NCI-H128 (cell line): ENCODE data around the gene LRRC8A.
"Not testable (repeated sequence)": the region's sequence is repeated elsewhere in the genome, so short reads cannot be mapped to it uniquely, and the experiment has no call there.

ENCODE experiments used
- DNase-seq: peaks from one replicate; lab custom pipeline; 2025; ENCODE audit not compliant: unreplicated experiment; lab: John Stamatoyannopoulos, UW

Gene LRRC8A

DNA sequence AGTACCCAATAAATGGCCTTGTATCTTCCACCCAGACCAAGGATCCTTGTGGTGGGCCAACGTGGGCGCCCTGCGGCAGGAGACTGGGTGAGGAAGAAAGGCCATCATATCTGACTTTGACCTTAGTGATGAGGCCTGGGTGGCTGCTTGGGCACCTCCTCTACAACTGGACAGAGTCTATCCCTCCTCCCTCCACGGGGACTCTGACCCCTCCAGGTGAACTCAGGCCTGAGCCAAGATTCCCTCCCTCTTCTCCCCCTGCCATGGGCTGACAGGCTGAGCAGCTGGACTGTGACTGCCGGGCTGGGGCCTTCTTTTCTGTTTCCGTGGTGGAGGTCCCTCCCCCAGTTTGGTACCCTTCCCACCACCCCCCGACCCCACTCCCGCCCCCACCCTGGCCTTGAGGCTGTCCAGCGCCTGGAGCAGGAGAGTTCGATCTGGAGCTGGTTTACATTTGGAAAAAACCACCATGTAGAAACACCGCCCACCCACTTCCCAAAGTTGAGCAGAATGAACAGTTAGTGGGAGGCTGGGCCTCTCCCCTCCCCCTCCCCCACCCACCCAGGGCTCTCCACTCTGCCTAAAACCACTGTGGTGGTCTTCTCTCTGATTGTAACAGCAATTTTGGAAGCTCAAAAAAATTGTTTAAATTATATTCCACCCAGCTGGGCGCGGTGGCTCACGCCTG is 37.6 kb downstream of the LRRC8A start:
- DNase-seq, result no peak

DNA sequence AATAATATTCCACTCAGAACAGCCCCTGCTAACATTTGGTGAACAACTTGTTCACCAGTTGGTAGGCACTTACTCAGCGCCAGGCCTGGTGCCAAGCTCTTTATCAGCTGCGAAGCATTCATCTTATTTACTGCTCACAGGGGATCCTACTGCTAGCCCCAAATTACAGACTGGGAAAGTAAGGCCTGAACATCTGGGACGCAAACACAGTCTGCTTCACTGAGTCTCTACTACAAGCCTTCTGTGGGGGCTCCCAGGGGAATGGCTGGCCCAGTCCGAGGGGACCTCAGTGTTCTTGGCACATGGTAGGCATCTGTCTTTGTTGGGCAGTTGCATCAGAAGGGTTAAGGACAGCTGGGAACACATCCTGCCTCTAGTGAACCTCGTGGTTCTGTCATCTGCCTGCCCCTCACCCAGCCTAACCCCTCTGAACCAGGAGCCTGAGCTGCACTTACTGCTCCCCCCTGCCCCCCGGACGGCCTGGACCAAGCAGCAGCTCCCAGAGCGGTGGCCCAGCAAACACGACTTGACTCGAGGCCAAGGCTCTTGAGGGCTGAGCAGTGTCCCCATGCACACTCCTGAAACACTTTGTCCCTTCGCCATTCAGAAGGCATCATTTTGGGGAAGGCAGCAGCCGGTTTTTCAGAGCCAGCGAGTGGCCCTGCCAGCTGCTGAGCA is 38.6 kb downstream of the LRRC8A start, which contains the start of gene PHYHD1:
PHYHD1 (plus strand) TSS at position 602 of the 678 bp plus-strand sequence. CDS start 1,342 bp downstream, outside the sequence.
- no peak for DNase-seq

DNA sequence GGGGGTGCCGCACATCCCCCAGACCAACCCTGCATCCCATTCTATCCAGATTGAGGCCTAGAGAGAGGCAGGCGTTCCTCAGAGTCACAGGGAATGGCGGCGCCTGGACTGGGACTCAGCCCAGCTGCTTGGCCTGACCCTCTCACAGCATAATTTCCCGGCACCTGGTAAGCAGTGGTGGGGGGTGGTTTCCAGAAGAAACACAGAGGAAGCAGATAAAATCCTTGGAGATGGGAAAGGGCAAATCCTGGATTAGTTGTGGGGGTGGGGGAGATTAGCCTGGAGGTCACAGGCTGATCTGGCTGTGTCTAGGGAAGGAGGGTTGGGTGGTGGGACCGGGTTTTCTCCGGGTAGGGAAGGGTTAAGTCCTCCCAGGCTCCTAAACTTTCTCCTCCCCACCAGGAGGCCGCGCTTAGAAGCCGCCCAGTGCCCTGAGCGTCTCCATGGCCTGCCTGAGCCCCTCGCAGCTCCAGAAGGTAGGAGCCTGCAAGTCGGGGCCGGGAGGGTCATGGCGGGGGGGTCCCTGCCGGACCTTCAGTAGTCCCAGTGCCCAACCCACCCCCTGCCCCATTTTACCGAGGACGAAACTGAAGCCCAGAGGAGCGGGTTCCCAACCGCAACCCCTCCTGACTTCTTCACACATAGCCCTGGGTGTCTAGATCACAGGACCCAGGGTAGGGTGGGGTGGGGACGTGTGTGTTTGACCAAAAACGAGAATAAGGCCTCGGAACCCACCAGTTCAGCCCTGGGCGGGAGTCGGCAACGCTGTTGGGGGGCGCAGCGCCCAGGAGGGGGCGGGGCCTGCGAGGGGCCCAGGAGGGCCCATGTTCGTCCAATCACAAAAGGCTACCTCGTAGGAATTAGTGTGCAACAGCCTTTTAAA is 40.2 kb downstream of the LRRC8A start:
- no peak for DNase-seq

DNA sequence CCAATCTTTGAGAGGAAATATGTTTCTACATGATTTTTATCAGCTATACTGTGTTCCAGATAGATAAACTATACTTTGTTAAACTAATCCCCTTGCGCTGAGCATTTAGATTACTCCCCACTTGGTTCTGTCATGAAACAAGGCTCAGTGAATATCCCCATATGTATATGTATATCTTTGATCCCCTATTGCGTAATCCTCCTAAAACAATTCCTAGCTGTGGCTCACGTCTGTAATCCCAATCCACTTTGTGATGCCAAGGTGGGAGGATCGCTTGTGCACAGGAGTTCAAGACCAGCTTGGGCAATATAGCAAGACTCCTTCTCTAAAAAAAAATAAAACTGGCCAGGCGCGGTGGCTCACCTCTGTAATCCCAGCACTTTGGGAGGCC is 41.6 kb downstream of the LRRC8A start:
- DNase-seq, result no peak

DNA sequence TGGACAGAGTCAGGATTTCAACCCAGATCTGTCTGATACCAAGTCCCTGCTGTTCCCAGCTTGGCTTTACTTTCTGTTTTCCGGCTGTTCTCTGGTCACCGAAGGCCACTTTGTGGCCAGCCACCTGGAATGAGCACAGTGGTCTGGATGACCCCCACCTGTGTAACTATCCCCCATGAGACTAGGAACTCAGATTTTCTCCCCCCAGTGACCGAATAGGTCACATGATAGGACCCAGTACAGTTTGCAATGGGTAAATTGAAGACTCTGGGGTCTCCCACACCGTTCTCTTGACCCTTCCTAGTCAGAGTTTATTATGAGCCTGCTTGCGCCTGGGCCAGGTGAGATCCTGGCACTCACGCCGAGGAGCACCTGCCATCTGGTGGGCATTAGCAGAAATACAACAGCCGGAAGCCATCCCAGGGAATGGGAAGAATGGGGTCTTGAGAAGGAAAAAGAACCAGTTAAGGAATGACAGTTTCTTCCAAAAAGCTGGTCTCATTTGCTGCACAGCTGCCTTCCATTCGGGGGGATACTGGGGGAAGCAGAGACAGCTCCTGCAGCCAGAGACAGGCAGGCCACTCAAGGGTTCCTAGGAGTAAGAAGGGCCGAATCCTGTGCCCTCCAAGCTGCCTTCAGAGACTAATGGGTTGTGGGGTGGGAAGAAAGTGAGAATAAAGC is 45.9 kb downstream of the LRRC8A start:
- DNase-seq, result peak; percentile 2

DNA sequence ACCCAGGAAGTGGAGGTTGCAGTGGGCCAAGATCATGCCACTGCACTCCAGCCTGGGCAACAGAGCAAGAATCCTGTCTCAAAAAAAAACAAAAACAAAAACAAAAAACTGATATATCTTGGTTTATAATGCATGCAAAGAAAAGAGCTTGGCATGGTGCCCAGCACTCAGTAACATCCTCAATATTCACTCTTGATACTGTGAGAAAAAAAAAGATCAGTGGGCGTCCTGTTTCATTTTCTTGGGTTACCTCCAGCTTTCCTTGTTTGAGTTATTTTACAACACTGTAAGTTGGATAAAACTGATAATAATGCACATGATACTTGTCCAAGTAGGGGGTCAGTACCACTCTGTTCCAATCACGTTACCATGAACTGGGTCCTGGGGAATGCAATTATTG is 46.7 kb downstream of the LRRC8A start:
- DNase-seq, result no peak

DNA sequence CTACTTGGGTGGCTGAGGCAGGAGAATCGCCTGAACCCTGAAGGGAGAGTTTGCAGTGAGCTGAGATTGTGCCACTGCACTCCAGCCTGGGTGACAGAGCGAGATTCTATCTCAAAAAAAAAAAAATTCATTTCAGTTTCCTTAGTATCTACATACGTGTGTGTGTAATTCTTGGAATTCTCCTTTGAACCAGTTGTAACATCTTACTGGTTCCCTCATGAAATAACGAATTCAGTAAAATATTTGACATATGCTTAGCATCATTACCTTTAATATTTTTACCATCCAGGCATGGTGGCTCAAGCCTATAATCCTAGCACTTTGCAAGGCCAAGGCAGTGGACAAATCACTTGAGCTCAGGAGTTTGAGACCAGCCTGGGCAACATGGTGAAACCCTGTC is 47.6 kb downstream of the LRRC8A start:
- DNase-seq, result no peak

DNA sequence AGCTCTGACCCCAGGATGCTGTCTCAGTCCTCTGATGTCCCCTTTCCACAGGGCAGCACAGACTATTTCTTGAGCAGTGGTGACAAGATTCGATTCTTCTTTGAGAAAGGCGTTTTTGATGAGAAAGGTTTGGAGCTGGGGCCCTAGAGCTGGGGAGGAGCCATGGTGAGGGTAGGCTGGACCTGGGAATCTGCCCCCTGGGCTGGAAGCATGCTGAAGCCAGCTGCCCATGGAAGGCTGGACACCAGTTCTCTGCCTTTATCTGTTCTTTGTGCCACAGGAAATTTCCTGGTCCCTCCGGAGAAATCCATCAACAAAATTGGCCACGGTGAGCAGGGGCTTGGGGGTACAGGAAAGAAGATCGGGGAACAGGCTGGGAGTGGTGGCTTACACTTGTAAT is 51.8 kb downstream of the LRRC8A start:
- DNase-seq, result no peak

DNA sequence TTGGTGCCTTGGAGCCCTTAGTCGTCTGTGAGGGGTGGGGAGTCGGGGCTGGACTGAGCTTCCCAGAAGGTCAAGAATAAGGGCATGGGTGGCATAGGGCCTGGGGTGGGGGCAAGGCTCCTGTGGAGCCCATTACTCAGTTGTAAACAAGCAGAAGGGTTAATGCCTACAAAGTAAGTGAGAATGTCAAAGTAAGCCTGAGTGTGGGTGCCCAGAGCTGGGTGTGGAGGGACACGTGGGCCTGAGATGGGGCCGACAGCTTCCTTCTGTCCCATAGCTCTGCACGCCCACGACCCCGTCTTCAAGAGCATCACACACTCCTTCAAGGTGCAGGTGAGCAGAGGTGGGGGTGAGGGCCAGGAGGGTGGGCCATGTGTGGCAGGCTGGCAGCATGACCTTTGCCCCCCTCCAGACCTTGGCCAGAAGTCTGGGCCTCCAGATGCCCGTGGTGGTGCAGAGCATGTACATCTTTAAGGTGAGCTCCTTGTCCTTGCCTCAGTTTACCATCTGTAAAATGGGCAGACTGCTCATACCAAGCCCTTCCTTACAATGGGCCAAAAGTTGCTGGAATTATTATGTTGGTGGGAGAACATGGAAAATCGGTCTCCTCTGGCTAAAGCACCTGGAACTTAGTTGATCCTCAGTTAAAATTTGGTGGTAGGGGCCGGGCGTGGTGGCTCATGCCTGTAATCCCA is 54.4 kb downstream of the LRRC8A start:
- DNase-seq, result no peak

DNA sequence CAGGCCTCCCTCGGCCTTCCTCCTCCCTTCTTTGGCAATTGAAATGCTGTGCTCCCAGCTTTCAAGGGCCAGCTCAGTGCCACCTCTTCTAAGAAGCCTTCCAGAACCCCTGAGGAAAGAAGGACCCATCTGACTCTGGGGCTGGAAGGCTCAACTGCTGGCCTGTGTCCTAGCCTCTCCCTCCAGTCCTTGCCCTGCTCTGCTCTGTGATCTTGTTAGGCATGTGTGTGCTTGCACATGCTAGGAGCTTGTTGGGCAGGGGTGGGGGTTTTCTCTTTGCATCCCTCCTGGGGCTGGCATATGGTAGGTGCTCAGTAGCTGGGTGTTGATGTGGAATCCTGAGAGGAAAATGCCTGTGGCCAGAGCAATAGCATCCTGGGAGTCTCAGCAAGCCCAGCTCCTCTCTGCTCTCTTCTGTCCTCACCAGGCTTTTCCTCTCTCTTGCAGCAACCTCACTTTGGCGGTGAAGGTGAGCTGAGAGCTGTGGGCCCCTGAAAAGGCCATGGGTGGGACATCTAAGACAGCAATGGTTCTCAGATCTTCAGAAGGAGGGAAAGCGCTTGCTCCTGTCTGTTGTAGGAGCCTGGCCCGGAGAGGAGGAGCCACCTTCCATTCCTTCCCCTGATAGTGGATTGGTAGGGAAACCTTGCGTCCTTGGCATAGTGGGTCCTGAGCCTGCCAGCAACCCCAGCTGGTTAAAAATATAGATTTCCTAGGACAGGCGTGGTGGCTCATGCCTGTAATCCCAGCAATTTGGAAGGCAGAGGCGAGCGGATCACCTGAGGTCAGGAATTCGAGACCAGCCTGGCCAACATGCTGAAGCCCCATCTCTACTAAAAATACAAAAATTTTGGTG is 55.6 kb downstream of the LRRC8A start:
- DNase-seq, result no peak

DNA sequence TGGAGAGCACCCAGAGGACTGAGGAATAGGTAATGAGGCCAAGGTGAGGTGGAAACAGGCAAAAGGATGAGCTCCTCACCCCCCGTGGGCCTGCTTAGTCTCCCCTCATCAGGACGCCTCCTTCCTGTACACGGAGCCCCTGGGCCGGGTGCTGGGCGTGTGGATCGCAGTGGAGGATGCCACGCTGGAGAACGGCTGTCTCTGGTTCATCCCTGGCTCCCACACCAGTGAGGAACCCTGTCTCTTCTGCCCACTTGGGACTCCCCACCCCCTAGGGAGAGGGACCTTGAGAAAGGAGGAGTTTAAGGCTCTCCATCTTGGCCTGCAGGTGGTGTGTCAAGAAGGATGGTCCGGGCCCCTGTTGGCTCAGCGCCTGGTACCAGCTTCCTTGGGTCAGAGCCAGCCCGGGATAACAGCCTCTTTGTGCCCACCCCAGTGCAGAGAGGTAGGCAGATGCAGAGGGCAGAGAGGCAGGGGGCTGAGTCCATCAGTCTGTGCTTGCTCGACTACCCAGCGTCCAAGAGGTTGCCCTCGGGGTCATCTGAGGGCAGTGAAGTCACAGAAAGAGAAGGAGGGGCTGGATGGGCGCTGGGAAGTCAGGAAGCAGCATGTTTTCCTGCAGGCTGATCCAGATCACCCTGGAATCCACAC is 58.5 kb downstream of the LRRC8A start:
- DNase-seq, result no peak

DNA sequence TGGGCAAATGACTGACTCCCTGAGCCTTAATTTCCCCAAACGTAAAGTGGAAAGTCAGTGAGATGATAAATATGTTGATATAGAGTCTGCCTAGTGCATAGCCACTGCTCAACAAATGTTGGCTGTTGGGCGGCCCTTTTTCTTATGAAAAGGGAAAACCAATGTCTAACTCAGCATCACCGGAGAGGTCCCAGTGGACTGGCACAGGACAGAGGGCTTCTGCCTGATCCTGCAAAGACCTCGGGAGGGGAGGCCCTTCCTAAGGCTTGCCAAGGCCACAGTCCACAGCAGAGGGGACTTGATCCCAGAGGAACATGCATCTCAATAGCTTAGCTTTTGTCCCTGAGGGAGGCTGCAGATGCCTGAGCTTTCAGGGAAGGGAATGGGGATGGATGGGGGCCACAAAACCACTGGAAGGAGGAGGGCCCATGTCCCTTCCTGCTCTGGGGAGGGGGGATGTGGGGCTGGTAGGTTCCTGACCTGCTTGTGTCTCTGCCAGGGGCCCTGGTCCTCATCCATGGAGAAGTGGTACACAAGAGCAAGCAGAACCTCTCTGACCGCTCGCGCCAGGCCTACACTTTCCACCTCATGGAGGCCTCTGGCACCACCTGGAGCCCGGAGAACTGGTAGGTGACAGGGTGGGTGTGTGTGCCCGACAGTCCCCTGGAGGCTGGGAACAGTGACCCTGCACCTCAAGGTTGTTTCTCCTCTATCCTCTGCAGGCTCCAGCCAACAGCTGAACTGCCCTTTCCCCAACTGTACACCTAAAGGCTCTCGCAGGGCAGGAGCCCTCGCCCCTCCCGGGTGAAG is 59.2 kb downstream of the LRRC8A start:
- DNase-seq, result no peak

DNA sequence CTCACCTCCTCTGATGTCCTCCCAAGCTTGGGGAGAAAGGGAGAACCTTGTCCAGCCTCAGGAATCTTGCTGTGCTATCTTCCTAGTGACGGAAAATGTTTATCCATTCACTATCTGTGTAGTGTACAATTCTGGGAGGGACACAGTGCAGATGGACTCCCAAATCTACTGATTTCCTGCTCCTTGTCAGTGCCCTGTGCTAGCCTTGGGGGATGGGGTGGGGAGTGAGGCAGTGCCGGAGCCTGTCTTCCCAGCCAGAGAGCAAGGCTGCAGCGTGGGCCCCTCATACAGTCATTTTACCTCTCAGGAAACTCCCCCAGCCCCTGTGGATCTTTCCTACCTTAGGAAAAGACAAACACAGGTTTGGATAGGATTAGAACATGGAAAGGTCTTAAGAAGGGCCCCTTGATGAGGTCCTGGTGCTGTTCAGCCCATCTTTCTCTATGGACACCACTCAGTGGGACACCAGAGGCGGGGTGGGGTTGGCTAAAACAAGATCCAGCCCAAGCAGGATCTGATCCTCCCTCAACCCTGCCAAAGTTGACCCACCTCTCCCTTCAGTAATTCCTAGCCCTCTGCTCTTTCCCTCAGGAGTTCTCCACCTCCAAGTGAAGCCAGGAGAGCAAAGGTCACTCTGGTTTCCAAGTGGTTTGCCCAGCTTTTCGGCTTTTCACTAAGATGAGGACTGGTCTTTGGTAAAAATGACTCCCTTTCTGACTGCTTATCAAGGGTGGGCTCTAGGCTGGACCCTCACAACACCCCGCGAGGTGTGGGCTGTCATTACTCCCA is 62.1 kb downstream of the LRRC8A start:
- no peak for DNase-seq

DNA sequence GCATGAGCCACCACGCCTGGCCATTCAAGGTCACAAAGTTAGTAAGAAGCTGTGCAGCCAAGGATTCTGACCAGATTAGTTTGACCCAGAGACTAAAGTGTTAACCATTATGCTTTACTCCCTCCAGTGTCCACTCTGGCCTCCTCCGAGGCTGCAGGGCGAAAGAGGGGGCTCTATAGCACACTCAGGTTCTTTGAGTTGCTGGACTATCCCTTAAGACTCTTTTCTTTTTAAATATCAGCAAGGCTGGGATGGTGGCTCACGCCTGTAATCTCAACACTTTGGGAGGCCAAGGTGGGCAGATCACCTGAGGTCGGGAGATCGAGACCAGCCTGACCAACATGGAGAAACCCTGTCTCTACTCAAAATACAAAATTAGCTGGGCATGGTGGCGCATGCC is 63.0 kb downstream of the LRRC8A start:
- DNase-seq, result not testable (repeated sequence)

DNA sequence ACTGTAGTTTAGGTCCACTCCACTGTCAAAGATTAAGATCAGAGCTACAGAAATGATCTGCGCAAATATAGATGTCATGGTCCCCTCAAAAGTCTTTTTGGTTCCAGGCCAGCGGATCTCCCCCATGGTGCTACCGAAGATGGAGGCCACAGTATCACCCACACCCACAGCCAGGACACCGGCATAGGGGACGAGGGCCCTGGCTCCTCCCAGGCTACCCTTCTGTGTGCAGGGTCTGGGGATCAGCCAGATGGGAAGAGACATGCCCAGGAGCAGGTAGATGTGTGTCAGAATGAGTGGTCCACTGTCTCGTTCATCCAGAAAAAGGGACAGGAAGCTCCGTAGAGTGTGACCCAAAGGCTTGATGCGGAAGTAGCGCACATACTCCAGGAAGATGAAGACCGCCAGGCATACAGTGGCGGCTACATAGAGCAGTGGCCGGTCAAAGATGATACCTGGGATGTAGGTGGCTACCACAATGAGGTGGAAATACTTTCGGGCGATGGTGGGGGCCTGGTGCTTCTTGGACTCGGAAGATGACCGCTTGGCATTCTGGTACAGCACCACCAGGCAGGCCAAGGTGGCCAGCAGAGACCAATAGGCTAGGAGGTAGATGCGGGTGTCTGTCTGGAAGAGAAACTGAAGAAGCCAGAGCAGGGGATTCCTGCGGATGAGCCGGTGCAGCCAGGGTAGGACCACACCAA is 64.0 kb downstream of the LRRC8A start:
- DNase-seq, result no peak

DNA sequence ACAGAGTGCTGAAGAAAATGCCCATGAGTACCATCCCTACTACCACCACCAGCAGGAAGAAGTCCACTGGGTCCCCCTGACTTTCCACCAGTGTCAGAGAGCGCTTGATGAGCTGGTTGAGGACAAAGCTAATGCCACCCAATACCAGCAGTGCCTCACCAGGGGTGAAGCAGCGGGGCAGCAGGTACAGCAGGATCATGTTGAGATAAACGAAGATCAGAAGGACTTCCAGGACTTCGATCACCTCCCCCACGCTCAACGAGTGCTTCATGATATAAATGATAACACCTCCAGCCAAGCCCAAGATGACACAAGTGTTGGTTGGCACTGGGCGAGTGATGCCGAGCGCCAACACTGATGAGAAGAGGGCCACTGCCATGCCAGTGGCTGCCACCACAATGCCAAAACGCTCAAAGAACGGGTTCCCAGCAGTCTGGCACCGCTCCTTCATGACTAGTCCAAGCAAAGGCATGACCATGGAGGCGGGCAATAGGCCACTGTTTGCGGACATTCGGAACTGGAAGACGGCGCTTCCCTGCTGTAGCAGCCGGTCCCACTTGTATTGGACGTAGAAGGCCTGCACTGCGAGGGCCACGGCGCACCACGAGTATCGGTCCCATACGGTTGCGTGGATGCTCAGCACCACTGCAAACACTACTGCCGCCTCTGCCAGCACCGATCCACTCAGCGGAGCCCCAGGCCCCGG is 64.8 kb downstream of the LRRC8A start:
- no peak for DNase-seq

DNA sequence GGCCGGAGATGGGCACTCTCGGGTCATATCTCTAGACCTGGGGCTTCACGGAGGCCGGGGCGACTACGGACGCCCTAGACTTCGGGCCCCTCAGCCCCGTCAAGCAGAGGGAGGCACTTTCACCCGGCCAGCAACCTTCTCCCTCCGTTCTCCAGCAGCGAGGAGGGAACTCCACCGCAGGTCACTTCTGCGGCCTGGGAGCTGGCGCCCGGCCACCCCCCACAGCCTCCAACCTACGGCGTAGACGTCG is 65.3 kb downstream of the LRRC8A start:
- no peak for DNase-seq
